K562 (cell line): ENCODE data around the gene GRAMD1B. TPM values are rescaled to one million over a fixed set of nuclear protein-coding genes. Genes with fewer than 3 reads are reported as not detected.

ENCODE experiments used
- BRD9 ChIP-seq: fragments of 450-650 bp; IDR thresholded peaks from 2 replicates; pipeline ENCODE4 v1.6.1; 2018; ENCODE audit warnings: low read depth; ENCODE audit not compliant: partially characterized antibody
- CREM ChIP-seq: IDR thresholded peaks from 2 replicates; pipeline ENCODE4 v1.6.1; 2014; ENCODE audit warnings: antibody characterized with exemption, low read depth
- EP300 ChIP-seq: IDR thresholded peaks from 2 replicates; pipeline ENCODE4 v1.6.1; 2012; ENCODE audit warnings: low read length, improper control_type of control experiment
- FOXJ2 ChIP-seq: fragments of 200-800 bp; sonication (Bioruptor generic); IDR thresholded peaks from 2 replicates; pipeline ENCODE4 v1.6.1; 2016; ENCODE audit warnings: missing genetic modification characterization, missing compliant biosample characterization
- KHSRP ChIP-seq: fragments of 450-650 bp; IDR thresholded peaks from 2 replicates; pipeline ENCODE4 v1.6.1; 2017
- NCOA2 ChIP-seq, 2 experiments: fragments of 450-650 bp; IDR thresholded peaks; 2 replicates each; pipeline ENCODE4 v1.6.1; 2018; ENCODE audit warnings: mild to moderate bottlenecking in 2 of 2, moderate library complexity in 1 of 2; ENCODE audit not compliant: partially characterized antibody in 2 of 2
- PHF20 ChIP-seq: fragments of 450-650 bp; IDR thresholded peaks from 2 replicates; pipeline ENCODE4 v1.6.1; 2018; ENCODE audit not compliant: partially characterized antibody
- RCOR1 ChIP-seq, 2 experiments: IDR thresholded peaks; 2 replicates each; pipeline ENCODE4 v1.6.1; 2012; ENCODE audit warnings: low read depth in 2 of 2, low read length in 2 of 2, borderline replicate concordance in 1 of 2, improper control_type of control experiment in 1 of 2
- SRSF3 ChIP-seq: fragments of 200-400 bp; formaldehyde crosslinking; IDR thresholded peaks from 2 replicates; pipeline ENCODE4 v1.6.1; 2016; ENCODE audit warnings: mild to moderate bottlenecking, low read length, moderate library complexity; ENCODE audit not compliant: insufficient read depth
- ZBTB7A ChIP-seq: IDR thresholded peaks from 2 replicates; pipeline ENCODE4 v1.6.1; 2011; ENCODE audit warnings: low read depth, mild to moderate bottlenecking, low read length, moderate library complexity, borderline replicate concordance; ENCODE audit not compliant: control insufficient read depth
- ZNF253 ChIP-seq: fragments of 250-450 bp; sonication (Bioruptor Pico); conservative IDR thresholded peaks from 2 replicates; pipeline ENCODE4 v1.6.1; 2021; ENCODE audit warnings: mild to moderate bottlenecking
- ZNF263 ChIP-seq: sonication (generic); formaldehyde crosslinking; IDR thresholded peaks from 2 replicates; pipeline ENCODE4 v1.8.0; 2022; ENCODE audit warnings: mild to moderate bottlenecking, missing genetic modification reagents, borderline replicate concordance
- ZNF436 ChIP-seq: fragments of 250-450, 450-650 bp; sonication (Bioruptor Pico); formaldehyde crosslinking; IDR thresholded peaks from 2 replicates; pipeline ENCODE4 v1.7.0; 2020; ENCODE audit warnings: mild to moderate bottlenecking
- ZNF444 ChIP-seq: fragments of 250-450 bp; sonication (Bioruptor Pico); IDR thresholded peaks from 2 replicates; pipeline ENCODE4 v1.4.0; 2020; ENCODE audit warnings: mild to moderate bottlenecking, moderate library complexity
- polyA plus RNA-seq, 8 experiments: library from polyadenylated mRNA; depleted of rRNA in 4 of 8; stranded (reverse) in 5 of 8; unstranded in 3 of 8; fragments of >200 nt; fragmentation: Nextera tagmentation in 2 of 8; fragmentation: Illumina TruSeq in 1 of 8; extraction: Ambion mirVana in 2 of 8; extraction: Trizol in 1 of 8; gene quantifications; 2 replicates each; pipeline versions ENCODE4 v1.2.1 to v1.2.3, GENCODE V29; 2011 to 2014; ENCODE audit warnings: inconsistent platforms in 1 of 8, missing spikeins in 1 of 8
- total RNA-seq, 7 experiments: library from RNA; depleted of rRNA in 6 of 7; stranded (reverse); fragments of >200 nt in 6 of 7; fragmentation: Illumina TruSeq in 2 of 7; extraction: Trizol in 2 of 7; gene quantifications; 2 replicates each; pipeline versions ENCODE4 v1.2.1 to v1.2.3, GENCODE V29; 2011 to 2021; ENCODE audit warnings: low replicate concordance in 1 of 7
- TF ChIP-seq, protein P1 (sequence below): fragments of 450-650 bp; IDR thresholded peaks from 2 replicates; pipeline ENCODE4 v1.6.1; 2016; ENCODE audit warnings: mild to moderate bottlenecking, moderate library complexity
- TF ChIP-seq, protein P2 (sequence below): fragments of 450-650 bp; conservative IDR thresholded peaks from 2 replicates; pipeline ENCODE4 v1.6.1; 2016; ENCODE audit warnings: missing genetic modification characterization, low read depth, mild to moderate bottlenecking, control low read depth, missing compliant biosample characterization

Gene GRAMD1B
- total and polyA plus RNA-seq, 9 of the 15 experiments (the other 6 are each of a cell fraction or from before 2014, with no cell fraction given): 0.31 TPM; not detected in 8

DNA sequence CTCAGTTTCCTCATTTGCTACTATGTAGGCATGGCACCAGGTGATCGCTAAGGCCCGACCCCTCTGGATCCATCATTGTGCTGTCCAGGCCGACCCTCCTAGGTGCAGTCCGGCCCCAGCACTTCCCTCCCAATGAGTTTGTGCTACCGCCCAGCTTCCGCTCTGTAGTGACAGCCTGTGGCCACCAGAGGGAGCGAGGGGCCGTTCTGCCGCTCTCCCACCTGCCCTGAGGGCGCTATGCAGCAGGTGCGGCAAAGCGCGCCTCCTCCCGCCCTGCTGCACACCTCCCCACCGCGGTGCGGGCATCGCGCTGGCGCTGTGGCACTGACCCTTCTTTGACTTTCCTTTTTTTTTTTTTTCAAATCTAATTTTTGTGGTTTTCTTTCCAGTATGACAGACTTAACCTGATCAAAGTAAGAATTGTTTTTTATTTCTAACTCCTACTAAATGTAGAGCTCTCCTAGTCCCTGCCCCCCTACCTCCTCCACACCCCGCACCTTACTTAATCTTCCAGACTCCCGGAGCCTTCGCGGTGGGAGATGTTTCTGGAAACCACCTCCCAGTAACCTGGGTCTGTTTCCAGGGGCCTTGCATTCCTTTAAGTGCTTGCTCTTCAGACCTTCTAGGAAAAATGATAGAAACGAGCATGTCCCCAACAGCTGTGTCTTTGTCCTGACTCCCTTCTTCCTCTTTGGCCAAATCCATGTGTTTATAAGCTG lies 150.6 kb downstream of the GRAMD1B start (continued):
- TF ChIP-seq, protein P1, sequence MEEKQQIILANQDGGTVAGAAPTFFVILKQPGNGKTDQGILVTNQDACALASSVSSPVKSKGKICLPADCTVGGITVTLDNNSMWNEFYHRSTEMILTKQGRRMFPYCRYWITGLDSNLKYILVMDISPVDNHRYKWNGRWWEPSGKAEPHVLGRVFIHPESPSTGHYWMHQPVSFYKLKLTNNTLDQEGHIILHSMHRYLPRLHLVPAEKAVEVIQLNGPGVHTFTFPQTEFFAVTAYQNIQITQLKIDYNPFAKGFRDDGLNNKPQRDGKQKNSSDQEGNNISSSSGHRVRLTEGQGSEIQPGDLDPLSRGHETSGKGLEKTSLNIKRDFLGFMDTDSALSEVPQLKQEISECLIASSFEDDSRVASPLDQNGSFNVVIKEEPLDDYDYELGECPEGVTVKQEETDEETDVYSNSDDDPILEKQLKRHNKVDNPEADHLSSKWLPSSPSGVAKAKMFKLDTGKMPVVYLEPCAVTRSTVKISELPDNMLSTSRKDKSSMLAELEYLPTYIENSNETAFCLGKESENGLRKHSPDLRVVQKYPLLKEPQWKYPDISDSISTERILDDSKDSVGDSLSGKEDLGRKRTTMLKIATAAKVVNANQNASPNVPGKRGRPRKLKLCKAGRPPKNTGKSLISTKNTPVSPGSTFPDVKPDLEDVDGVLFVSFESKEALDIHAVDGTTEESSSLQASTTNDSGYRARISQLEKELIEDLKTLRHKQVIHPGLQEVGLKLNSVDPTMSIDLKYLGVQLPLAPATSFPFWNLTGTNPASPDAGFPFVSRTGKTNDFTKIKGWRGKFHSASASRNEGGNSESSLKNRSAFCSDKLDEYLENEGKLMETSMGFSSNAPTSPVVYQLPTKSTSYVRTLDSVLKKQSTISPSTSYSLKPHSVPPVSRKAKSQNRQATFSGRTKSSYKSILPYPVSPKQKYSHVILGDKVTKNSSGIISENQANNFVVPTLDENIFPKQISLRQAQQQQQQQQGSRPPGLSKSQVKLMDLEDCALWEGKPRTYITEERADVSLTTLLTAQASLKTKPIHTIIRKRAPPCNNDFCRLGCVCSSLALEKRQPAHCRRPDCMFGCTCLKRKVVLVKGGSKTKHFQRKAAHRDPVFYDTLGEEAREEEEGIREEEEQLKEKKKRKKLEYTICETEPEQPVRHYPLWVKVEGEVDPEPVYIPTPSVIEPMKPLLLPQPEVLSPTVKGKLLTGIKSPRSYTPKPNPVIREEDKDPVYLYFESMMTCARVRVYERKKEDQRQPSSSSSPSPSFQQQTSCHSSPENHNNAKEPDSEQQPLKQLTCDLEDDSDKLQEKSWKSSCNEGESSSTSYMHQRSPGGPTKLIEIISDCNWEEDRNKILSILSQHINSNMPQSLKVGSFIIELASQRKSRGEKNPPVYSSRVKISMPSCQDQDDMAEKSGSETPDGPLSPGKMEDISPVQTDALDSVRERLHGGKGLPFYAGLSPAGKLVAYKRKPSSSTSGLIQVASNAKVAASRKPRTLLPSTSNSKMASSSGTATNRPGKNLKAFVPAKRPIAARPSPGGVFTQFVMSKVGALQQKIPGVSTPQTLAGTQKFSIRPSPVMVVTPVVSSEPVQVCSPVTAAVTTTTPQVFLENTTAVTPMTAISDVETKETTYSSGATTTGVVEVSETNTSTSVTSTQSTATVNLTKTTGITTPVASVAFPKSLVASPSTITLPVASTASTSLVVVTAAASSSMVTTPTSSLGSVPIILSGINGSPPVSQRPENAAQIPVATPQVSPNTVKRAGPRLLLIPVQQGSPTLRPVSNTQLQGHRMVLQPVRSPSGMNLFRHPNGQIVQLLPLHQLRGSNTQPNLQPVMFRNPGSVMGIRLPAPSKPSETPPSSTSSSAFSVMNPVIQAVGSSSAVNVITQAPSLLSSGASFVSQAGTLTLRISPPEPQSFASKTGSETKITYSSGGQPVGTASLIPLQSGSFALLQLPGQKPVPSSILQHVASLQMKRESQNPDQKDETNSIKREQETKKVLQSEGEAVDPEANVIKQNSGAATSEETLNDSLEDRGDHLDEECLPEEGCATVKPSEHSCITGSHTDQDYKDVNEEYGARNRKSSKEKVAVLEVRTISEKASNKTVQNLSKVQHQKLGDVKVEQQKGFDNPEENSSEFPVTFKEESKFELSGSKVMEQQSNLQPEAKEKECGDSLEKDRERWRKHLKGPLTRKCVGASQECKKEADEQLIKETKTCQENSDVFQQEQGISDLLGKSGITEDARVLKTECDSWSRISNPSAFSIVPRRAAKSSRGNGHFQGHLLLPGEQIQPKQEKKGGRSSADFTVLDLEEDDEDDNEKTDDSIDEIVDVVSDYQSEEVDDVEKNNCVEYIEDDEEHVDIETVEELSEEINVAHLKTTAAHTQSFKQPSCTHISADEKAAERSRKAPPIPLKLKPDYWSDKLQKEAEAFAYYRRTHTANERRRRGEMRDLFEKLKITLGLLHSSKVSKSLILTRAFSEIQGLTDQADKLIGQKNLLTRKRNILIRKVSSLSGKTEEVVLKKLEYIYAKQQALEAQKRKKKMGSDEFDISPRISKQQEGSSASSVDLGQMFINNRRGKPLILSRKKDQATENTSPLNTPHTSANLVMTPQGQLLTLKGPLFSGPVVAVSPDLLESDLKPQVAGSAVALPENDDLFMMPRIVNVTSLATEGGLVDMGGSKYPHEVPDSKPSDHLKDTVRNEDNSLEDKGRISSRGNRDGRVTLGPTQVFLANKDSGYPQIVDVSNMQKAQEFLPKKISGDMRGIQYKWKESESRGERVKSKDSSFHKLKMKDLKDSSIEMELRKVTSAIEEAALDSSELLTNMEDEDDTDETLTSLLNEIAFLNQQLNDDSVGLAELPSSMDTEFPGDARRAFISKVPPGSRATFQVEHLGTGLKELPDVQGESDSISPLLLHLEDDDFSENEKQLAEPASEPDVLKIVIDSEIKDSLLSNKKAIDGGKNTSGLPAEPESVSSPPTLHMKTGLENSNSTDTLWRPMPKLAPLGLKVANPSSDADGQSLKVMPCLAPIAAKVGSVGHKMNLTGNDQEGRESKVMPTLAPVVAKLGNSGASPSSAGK: no peak
- TF ChIP-seq ZNF444 (CRISPR knock-in tag): no peak
- no peak for TF ChIP-seq ZNF436 (CRISPR knock-in tag)
- no peak for TF ChIP-seq KHSRP
- no peak for TF ChIP-seq SRSF3
- no peak for TF ChIP-seq ZNF263 (CRISPR knock-in tag)
- TF ChIP-seq ZBTB7A: no peak
- TF ChIP-seq, protein P2, sequence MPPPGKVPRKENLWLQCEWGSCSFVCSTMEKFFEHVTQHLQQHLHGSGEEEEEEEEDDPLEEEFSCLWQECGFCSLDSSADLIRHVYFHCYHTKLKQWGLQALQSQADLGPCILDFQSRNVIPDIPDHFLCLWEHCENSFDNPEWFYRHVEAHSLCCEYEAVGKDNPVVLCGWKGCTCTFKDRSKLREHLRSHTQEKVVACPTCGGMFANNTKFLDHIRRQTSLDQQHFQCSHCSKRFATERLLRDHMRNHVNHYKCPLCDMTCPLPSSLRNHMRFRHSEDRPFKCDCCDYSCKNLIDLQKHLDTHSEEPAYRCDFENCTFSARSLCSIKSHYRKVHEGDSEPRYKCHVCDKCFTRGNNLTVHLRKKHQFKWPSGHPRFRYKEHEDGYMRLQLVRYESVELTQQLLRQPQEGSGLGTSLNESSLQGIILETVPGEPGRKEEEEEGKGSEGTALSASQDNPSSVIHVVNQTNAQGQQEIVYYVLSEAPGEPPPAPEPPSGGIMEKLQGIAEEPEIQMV (tag): no peak
- no peak for TF ChIP-seq NCOA2 (IDR thresholded peaks at IDR 0.05; ENCODE audit: partially characterized antibody in 2 of 2)
- TF ChIP-seq ZNF253 (CRISPR knock-in tag): no peak
- no peak for TF ChIP-seq FOXJ2 (tag)
- TF ChIP-seq PHF20: no peak
- peak; percentile 38; the same call in 1 of the 2 replicates for TF ChIP-seq CREM
- TF ChIP-seq RCOR1 (IDR thresholded peaks at IDR 0.05; ENCODE audit: borderline replicate concordance in 1 of 2, low read depth in 2 of 2, low read length in 2 of 2): 0 out of 4 replicates have a peak, but pooled peaks of 1 of the 2 experiments have one; percentile 8
- no peak for TF ChIP-seq EP300
- TF ChIP-seq BRD9: no peak
